ENCODE results near the gene SKOR2.

The SKOR2 gene

GRCh38 chr18:47286776-47287410, 35.4 kb upstream of the SKOR2 start:
- no peak for TF ChIP-seq CTCF (IDR thresholded peaks at IDR 0.05; ENCODE audit: borderline replicate concordance, control extremely low read depth, extremely low read depth, insufficient read depth, missing control alignments)
- no peak for DNase-seq (ENCODE audit: low spot score)
- in situ Hi-C loops (cut with MboI; ENCODE audit: low sequenced_read_pairs, unreplicated experiment) = no loop called here

GRCh38 chr18:47285456-47285855, 34.0 kb upstream of the SKOR2 start:
- in situ Hi-C loops (cut with MboI; ENCODE audit: low sequenced_read_pairs, unreplicated experiment) = no loop called here
- no peak for TF ChIP-seq CTCF (IDR thresholded peaks at IDR 0.05; ENCODE audit: borderline replicate concordance, control extremely low read depth, extremely low read depth, insufficient read depth, missing control alignments)
- DNase-seq (ENCODE audit: low spot score) = no peak

- in situ Hi-C loops (cut with MboI; ENCODE audit: low sequenced_read_pairs, unreplicated experiment) = no loop called here
- no peak for DNase-seq (ENCODE audit: low spot score)
- TF ChIP-seq CTCF (IDR thresholded peaks at IDR 0.05; ENCODE audit: borderline replicate concordance, control extremely low read depth, extremely low read depth, insufficient read depth, missing control alignments) = no peak
Observed at GRCh38 chr18:47284721-47285395, 33.4 kb upstream of the SKOR2 start.

- in situ Hi-C loops (cut with MboI; ENCODE audit: low sequenced_read_pairs, unreplicated experiment) = no loop called here
- DNase-seq (ENCODE audit: low spot score) = no peak
- no peak for TF ChIP-seq CTCF (IDR thresholded peaks at IDR 0.05; ENCODE audit: borderline replicate concordance, control extremely low read depth, extremely low read depth, insufficient read depth, missing control alignments)
Observed at GRCh38 chr18:47283476-47283875, 32.0 kb upstream of the SKOR2 start.

GRCh38 chr18:47280121-47280520, 28.7 kb upstream of the SKOR2 start:
- in situ Hi-C loops (cut with MboI; ENCODE audit: low sequenced_read_pairs, unreplicated experiment) = no loop called here
- no peak for DNase-seq (ENCODE audit: low spot score)
- TF ChIP-seq CTCF (IDR thresholded peaks at IDR 0.05; ENCODE audit: borderline replicate concordance, control extremely low read depth, extremely low read depth, insufficient read depth, missing control alignments) = no peak

GRCh38 chr18:47274961-47275360, 23.5 kb upstream of the SKOR2 start:
- DNase-seq (ENCODE audit: low spot score) = no peak
- TF ChIP-seq CTCF (IDR thresholded peaks at IDR 0.05; ENCODE audit: borderline replicate concordance, control extremely low read depth, extremely low read depth, insufficient read depth, missing control alignments) = no peak
- in situ Hi-C loops (cut with MboI; ENCODE audit: low sequenced_read_pairs, unreplicated experiment) = no loop called here
